Calu3 (cell line): ENCODE data around the gene CIDEB. TPM values are rescaled to one million over a fixed set of nuclear protein-coding genes. Genes with fewer than 3 reads are reported as not detected.
A peak's percentile ranks its signal among the peaks of the same experiment; 100 is the strongest.

Experiments
- BruUV-seq: library from RNA; stranded (reverse); fragments of 400-500 nt; replicated peaks from 2 replicates; lab custom pipeline; 2021; lab: Mats Ljungman, UMichigan
- CTCF ChIA-PET: fragments of 300-600 bp; sonication (Branson Sonifier 250); formaldehyde crosslinking; loops from one replicate; lab custom pipeline; 2022; ENCODE audit warnings: antibody characterized with exemption; lab: Charles Lee
- DNase-seq: peaks from one replicate; pipeline ENCODE4 v3.0.0; 2022
- H3K27ac Mint-ChIP-seq: one replicate; pipeline ENCODE4 v1.8.0; 2022; ENCODE audit warnings: mixed read lengths; ENCODE audit not compliant: unreplicated experiment
- H3K27me3 Mint-ChIP-seq: one replicate; pipeline ENCODE4 v1.8.0; 2022; ENCODE audit warnings: mixed read lengths; ENCODE audit not compliant: unreplicated experiment
- H3K36me3 Mint-ChIP-seq: one replicate; pipeline ENCODE4 v1.8.0; 2022; ENCODE audit warnings: mild to moderate bottlenecking, moderate library complexity, mixed read lengths; ENCODE audit not compliant: insufficient read depth, unreplicated experiment
- H3K4me1 Mint-ChIP-seq: one replicate; pipeline ENCODE4 v1.8.0; 2022; ENCODE audit warnings: mild to moderate bottlenecking, low read depth, mixed read lengths; ENCODE audit not compliant: unreplicated experiment
- H3K4me3 Mint-ChIP-seq: one replicate; pipeline ENCODE4 v1.8.0; 2022; ENCODE audit warnings: mild to moderate bottlenecking, low read depth, moderate library complexity, mixed read lengths; ENCODE audit not compliant: unreplicated experiment
- H3K9me3 Mint-ChIP-seq: one replicate; pipeline ENCODE4 v1.8.0; 2022; ENCODE audit warnings: low read depth, mixed read lengths; ENCODE audit not compliant: unreplicated experiment
- CTCF ChIP-seq: fragments of 200-600 bp; IDR thresholded peaks from one replicate; pipeline ENCODE4 v1.8.0; 2022; ENCODE audit warnings: antibody characterized with exemption; ENCODE audit not compliant: unreplicated experiment
- intact Hi-C: fragments of 100-400 bp; cut with micrococcal nuclease; formaldehyde crosslinking; loops from one replicate; pipeline ENCODE4 v1.10.0; 2022; ENCODE audit not compliant: unreplicated experiment
- total RNA-seq: library from RNA; stranded (reverse); gene quantifications from 2 replicates; pipeline ENCODE4 v1.2.3, GENCODE V29; 2022

CIDEB gene
- total RNA-seq, 1 experiment from 2014 or later = not detected

DNA sequence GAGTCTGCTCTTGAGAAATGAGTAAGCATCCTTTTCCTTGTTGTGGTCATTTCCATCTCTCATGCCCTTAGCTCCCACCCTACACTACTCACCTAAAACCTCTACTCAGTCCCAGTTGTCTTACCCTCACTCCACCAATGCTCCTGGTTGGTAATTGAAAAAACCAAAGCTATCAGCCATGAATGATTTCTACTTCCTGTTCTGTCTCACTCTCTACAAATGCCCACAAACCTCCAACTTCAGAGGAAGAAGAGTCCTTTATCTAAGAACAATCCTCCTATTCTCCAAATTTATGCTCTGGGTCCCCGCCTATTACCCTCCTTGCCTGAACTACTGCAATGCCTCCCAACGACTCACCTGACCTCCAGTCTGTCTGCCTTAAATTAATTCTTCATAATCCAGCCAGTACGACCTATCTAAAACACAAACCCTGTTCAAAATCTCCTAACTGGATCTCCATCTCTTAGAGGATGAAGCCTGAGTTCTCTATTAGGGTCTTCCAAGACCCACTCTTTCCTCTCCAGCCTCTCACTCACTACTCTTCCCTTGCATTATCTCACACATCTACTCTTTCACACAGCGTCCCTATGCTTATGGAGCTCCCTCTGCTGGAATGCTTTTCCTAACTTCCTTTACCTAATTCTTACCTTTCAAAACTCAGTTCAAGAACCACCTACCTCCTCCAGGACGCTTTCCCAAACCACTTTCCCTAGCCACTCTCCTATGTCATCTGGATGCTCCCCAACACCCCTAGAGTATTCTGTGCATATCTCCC is 10.4 kb downstream of the CIDEB start:
- TF ChIP-seq CTCF = peak; percentile 19
- H3K4me1 Mint-ChIP-seq = peaks cover 32% of the 10 kb centered on the region
- CTCF ChIA-PET = interaction anchor here (0.6 to 4.2 kb wide), 12 partner anchors 11 to 514 kb away, joined by 3 to 108 read pairs (median 8); partner anchors contain the start of genes CHMP4A, CIDEB, MDP1 and RABGGTA
- H3K27ac Mint-ChIP-seq = peak overlapping the region; percentile 24
- H3K4me3 Mint-ChIP-seq = no peak overlapping the region
- intact Hi-C loops = loop anchor here (1.0 to 2.0 kb wide), 2 partner anchors 19 to 54 kb away; no protein-coding TSS in a partner anchor
- H3K27me3 Mint-ChIP-seq = no peaks in the 10 kb centered on the region
- H3K9me3 Mint-ChIP-seq = no peaks in the 10 kb centered on the region
- DNase-seq = peak; percentile 36
- BruUV-seq = no TSS peak
- peaks cover 33% of the 10 kb centered on the region for H3K36me3 Mint-ChIP-seq

GRCh38 chr14:24296341-24297157 is 11.2 kb downstream of the CIDEB start:
- BruUV-seq = no TSS peak

GRCh38 chr14:24293525-24293924 is 14.3 kb downstream of the CIDEB start:
- intact Hi-C loops = no loop called here
- H3K4me3 Mint-ChIP-seq = no peak overlapping the region
- CTCF ChIA-PET = interaction anchor here (1.3 kb wide), 1 partner anchor 51 kb away, joined by 4 read pairs; no protein-coding TSS in a partner anchor

More at GRCh38 chr14:24296341-24297157, 11.2 kb downstream of the CIDEB start:
- H3K27ac Mint-ChIP-seq = peak overlapping the region; percentile 15
- intact Hi-C loops = loop anchor here (1.0 to 2.0 kb wide), 2 partner anchors 18 to 53 kb away; no protein-coding TSS in a partner anchor
- no peak overlapping the region for H3K4me3 Mint-ChIP-seq
- CTCF ChIA-PET = interaction anchor here (0.6 to 4.2 kb wide), 11 partner anchors 12 to 513 kb away, joined by 3 to 108 read pairs (median 9); partner anchors contain the start of genes CHMP4A, CIDEB, MDP1 and RABGGTA
- peaks cover 33% of the 10 kb centered on the region for H3K36me3 Mint-ChIP-seq
- H3K4me1 Mint-ChIP-seq = peaks cover 32% of the 10 kb centered on the region
- DNase-seq = peak; percentile 70
- TF ChIP-seq CTCF = peak; percentile 52
- H3K9me3 Mint-ChIP-seq = no peaks in the 10 kb centered on the region
- no peaks in the 10 kb centered on the region for H3K27me3 Mint-ChIP-seq

More at GRCh38 chr14:24293525-24293924, 14.3 kb downstream of the CIDEB start:
- Mint-ChIP-seq H3K4me1 (peaks cover 23% of the 10 kb centered on the region), H3K27me3 (no peaks in the 10 kb centered on the region), H3K36me3 (peaks cover 14% of the 10 kb centered on the region), H3K9me3 (no peaks in the 10 kb centered on the region), H3K27ac (no peak overlapping the region)
- BruUV-seq = no TSS peak
- no peak for DNase-seq
- no peak for TF ChIP-seq CTCF
